Right hindlimb (tissue), 1 donor: Measurements from ENCODE around the gene CNKSR1.
A peak's percentile ranks its signal among the peaks of the same experiment; 100 is the strongest.
"Not testable (repeated sequence)": the region's sequence is repeated elsewhere in the genome, so short reads cannot be mapped to it uniquely, and the experiment has no call there.

Experiments
- DNase-seq: peaks from one replicate; pipeline ENCODE4 v3.0.0-alpha.2; 2018

Gene CNKSR1

DNA sequence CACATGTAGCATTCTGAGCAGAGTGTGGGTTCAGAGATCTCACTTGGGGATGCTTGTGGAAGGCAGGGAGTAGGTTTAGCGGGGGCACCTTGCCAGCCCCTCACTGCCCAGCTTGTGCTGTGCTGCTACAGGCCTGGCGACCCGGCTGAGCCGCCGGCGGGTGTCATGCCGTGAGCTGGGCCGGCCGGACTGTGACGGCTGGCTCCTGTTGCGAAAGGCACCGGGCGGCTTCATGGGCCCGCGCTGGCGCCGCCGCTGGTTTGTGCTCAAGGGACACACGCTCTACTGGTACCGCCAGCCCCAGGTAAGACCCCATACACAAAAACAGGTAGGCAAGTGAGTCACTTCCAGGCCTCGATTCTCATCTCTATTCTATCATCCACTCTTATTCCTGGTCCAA lies 7.6 kb downstream of the CNKSR1 start:
- DNase-seq = no peak

DNA sequence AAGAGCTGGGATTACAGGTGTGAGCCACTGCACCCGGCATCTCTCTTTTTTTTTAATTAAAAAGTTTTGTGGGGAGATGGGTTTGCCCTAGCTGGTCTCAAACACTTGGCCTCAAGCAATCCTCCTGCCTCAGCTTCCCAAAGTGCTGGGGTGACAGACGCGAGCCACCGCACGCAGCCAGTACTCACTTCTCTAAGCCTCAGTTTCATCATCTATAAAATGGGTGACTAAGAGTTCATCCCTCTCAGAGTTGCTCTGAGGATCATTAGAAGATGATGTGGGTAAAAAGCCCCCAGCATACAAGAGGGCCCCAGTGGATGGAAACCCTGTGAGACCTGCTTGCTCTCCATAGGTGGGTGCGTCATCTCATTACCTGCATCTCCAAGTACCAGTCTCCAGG lies 10.6 kb downstream of the CNKSR1 start:
- DNase-seq = no peak

DNA sequence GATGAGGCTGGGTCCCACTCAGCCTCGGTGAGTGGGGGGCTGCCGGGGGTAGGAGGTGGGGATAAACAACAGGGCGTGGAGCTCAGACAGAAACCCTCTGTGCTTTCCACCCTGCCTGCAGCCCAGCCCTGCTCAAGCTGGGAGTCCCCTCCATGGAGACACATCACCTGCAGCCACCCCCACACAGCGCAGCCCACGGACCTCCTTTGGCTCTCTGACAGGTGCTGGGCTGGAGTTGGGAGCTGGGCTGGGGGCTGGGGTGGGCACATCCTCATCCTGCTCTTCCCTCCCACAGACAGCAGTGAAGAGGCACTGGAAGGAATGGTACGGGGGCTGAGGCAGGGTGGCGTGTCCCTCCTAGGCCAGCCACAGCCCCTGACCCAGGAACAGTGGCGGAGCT lies 11.2 kb downstream of the CNKSR1 start:
- no peak for DNase-seq

DNA sequence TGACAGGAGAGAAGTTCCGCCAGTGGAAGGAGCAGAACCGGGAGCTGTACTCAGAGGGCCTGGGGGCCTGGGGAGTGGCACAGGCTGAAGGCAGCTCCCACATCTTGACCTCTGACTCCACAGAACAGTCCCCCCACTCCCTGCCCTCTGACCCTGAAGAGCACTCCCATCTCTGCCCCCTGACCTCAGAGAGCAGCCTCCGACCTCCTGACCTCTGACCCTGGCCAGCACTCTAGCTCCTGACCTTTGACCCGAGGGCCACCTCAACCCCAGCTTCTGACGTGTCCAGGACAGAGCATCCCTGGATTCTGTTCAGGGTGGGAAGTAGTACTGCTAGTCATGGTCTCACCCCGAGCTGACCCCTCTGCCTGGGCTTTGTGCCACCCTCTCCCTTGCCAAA lies 12.0 kb downstream of the CNKSR1 start:
- no peak for DNase-seq

DNA sequence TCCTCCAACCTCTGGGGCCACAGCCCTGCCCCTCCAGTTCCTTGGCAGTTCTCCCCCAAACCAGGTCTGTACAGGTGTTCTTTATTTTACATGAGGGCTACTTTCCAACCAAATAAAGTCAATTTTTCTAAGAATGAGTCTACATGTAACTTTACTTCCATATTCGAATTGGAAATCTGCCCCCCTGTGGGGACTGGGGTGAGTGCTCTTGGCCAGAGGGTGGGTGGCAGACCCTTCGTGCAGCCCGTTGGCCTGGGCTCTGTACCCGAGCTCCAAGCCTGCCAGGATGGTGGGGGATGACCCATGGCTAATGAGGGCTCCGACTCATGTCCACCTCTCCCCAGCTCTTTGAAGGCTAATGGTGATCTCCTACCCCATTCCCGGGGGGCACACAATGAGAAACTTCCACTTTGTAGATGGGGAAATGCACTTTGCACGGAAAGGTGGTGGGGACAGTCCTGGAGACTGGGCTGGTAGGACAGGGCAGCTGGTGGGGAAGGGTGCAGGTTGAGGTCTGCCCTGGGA lies 12.5 kb downstream of the CNKSR1 start:
- DNase-seq = no peak

DNA sequence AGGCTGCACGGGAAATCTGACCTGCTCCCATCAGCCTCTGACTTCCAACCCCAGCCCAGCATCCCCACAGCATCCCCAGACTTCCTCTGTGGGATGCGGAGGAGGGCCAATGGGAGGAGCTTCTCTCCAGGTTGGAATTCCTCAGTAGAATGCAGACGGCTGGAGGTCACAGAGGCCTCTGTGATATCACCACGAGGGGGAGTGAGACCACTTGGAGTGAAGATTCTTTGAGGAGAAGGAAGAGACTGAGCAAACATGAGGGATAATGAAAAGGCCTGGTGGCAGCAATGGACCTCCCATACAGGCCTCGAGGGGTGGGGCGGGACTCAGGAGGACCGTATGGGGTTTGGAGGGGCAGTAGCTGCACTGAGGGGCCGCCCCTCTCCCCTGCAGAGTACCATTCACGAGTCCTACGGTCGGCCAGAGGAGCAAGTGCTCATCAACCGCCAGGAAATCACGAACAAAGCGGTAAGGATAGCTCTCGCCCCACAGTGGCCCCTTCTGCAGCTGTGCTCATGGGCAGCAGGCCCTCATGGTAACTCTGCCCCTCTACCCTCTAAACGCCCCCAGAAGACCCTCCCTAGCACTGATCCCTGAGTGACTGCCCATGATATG lies 13.2 kb downstream of the CNKSR1 start, which contains the start of gene CATSPER4:
Gene CATSPER4 (plus strand): TSS at position 230 of the 615 bp plus-strand sequence. CDS start 26 bp downstream, at position 256.
- DNase-seq = no peak

DNA sequence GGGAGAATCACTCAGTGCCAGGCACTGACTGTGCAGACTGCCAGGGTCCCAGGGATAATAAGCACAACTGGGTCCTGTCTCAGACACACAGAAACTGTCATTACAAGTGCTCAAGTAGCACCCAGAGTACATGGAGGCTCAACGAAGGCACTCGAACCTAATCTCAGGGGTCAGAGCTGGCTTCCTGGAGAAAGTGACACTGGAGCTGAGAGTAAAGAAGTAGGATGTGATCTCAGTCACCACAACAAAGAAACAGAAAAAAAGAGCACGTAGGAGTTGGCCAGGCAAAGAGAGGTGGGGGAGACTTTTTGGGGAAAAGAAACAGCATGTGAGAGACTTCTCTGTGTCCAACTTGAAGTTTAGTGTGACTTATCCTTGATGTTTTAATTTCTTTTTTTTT lies 14.4 kb downstream of the CNKSR1 start:
- DNase-seq = no peak

DNA sequence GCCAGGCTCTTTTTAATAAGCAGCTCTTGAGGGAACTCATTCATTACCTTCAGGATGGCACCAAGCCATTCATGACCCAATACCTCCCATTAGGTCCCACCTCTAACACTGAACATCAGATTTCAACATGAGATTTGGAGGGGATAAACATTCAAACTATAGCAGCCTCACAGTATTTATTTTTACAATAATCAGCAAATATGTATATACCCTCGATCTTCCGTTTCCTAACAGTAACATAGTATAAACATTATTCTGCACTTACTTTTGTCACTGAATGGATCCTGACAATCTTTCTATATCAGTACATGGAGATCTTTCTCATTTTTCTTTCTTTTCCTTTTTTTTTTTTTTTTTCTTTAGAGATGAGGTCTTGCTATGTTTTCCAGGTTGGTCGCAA lies 18.5 kb downstream of the CNKSR1 start:
- DNase-seq = no peak

DNA sequence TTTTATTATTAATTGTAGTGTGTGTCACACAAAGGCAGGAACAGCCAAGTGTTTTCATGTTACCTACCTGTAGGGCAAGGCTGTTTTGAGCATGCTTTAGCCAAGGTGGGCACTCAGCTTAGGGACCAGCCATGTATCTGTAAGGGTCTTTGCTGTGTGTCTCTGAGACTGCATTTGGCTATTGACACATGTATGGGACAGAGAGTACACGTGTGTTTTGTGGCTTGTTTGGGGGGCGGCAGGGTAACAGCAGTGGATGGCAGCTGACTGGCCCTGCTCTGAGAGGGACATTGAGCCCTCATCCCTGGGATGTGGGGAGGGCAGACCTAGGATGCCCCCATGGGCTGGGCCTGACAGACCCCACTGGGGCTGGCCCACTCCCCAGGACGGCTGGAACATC lies 20.0 kb downstream of the CNKSR1 start:
- DNase-seq = no peak

DNA sequence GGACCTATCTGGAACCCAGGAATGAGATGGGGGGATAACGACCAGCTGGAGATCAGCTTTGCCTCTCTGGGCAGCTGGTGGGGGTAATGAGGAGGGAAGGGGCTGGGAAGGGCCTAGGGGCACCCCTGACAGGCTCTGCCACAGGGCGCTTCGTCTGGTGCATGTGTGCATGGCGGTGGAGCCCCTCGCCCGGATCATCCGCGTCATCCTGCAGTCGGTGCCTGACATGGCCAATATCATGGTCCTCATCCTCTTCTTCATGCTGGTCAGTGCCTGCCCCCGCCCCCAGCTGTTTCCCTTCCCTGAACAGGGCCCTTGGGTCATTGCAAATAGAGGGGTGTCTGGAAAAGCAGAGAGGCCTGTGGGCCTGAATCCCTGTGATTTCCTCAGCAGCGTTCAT lies 20.5 kb downstream of the CNKSR1 start:
- DNase-seq = no peak

DNA sequence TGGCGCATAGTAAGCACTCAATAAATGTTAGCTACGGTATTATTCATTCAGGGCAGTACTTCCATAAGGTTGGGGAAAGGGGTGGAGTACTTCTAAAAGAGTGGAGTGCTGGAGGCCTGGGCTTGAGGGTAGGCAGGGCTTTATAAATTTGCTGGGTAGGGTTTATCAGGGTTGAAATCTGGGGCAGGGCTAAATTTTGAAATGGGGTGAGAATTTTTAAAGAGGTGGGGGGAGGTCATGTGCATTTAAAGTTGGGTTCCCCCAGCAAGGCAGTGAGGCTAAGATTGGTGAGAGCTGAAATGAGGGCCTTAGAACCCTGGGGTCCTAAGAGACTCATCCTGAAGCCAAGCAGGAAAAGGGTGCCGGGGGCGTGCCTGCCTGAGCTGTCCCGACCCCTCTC lies 23.1 kb downstream of the CNKSR1 start:
- no peak for DNase-seq

DNA sequence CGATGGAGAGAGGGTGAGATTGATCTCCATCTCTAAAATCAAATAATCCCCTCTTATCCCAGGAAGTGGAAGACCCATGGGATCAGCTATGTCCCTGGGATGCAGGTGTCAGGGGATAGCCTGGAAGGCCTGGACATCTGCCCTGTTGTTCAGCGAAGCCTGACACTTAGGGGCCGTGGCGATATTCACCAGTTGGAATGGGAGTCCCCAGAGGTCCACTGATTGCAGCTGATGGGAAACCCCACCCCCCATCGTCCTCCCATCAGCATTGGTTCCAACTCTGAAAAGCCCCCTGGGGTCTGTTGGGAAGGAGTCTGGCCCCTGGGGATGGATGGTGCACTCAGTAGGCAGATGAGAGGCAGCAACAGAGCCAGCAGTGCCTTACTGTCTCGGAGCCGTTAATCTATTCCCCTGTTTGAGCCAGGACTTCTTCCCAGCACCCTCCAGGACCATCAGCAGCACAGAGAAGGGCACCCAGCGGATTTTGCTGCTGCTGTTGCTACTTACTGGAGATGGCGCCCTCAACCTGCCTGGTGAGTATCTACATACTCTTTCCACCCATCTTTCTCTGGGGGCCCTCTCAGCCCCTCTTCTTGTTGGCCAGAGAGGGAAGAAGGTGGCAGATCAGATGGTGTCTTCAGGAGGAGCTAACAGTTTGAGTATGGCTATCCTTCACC lies 26.5 kb downstream of the CNKSR1 start:
- no peak for DNase-seq

DNA sequence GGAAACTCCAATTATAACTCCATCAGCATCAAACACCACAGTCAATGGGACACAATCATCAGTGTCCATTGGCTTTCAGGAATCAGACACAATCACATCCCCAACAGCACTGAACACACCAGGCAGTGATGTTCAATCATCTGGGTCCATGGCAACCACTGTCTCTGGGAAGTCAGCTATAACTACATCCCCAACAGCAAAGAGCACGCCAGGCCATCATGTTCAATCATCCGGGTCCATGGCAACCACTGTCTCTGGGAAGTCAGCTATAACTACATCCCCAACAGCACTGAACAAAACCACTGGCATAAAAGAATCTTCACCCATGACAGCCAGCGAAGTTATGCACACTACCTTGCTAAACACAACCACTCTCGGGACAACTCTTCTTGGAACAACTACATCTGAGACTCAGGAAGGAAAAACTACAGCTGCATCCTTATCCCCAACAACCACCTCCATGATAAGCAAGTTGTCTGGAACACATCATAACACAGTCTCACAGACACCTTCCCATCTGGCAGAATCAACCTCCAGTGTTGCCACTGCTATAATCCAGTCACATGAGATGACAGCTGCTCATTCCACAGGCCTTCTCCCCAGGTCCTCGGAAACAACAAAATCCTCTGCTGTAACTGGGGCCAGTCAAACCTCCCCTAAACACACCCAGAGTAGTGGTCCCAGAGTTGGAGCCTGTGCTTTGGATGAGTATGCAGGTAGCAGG lies 33.0 kb downstream of the CNKSR1 start:
- DNase-seq = no peak

DNA sequence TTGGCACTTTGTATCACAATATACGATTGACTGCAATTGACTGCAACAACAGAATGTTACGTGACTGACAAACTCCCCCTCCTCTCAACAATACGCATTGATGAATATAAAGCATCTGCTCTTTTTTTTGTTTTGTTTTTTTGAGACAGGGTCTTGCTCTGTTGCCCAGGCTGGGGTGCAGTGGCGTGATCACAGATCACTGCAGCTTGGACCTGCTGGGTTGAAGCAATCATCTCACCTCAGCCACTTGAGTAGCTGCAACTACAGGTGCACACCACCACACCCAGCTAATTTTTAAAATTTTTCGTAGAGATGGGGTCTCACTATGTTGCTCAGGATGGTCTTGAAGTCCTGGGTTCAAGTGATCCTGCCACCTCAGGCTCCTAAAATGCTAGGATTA lies 35.4 kb downstream of the CNKSR1 start:
- no peak for DNase-seq

DNA sequence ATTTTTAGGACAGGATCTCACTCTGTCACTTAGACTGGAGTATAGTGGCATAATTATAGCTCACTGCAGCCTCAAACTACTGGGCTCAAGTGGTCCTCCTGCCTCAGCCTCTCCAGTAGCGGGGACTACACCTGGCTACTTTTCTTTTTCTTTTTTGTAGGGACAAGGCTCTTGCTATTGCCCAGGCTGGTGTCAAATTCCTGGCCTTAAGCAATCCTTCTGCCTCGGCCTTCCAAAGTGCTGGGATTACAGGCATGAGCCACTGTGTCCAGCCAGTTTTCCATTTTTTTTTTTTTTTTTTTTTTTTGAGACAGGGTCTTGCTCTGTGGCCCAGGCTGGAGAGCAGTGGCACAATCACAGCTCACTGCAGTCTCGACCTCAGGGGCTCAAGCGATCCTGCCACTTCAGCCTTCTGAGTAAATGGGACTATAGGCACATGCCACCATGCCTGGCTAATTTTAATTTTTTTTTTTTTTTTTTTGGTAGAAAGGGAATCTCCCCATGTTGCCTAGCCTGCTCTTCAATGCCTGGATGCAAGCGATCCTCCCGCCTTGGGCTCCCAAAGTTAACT lies 36.1 kb downstream of the CNKSR1 start:
- DNase-seq = no peak

DNA sequence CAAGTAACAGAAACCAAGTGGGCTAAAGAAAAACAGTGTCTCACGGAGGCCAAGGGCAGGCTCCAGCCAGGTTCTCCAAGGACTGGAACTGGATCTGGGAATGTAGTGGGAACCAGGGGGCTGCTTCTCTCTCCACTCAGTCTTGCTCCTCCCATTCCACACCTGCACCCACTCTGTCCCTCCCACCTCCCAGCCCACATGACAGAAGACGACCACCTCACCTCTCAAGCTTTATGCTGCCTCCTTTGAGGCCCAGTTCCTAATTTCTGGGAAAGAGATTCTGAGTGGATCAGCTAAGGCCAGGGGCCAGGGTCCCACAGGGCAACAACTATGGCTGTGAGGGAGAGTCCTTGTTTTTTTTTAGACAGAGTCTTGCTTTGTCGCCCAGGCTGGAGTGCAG lies 38.0 kb downstream of the CNKSR1 start:
- no peak for DNase-seq

DNA sequence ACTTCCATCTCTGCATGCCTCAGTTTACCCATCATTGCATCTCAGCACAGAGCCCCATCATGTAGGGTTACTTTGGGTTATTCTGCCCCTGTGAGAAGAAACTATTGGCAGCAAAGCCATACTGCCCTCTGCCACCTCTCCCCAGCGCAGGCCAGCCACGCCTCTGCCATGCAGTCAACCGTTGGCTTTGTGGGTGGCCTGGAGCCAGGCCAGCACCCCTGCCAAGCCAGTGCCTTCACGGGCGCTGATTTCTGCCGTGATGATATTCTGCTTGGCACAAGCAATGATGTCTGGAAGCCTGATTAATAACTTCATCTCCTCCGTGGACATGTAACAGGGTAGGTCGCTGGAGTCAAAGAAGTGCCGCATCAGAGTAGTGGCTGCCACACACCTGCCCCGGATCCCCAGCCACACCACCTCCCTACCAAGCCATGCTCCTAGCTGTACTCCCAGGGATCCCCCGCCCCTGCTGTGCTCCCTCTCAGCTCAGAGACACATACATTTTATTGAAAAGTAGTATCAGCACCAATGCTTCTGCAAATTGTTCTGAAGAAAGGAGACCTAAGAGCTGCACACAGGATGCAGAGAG lies 41.7 kb downstream of the CNKSR1 start:
- DNase-seq = no peak

DNA sequence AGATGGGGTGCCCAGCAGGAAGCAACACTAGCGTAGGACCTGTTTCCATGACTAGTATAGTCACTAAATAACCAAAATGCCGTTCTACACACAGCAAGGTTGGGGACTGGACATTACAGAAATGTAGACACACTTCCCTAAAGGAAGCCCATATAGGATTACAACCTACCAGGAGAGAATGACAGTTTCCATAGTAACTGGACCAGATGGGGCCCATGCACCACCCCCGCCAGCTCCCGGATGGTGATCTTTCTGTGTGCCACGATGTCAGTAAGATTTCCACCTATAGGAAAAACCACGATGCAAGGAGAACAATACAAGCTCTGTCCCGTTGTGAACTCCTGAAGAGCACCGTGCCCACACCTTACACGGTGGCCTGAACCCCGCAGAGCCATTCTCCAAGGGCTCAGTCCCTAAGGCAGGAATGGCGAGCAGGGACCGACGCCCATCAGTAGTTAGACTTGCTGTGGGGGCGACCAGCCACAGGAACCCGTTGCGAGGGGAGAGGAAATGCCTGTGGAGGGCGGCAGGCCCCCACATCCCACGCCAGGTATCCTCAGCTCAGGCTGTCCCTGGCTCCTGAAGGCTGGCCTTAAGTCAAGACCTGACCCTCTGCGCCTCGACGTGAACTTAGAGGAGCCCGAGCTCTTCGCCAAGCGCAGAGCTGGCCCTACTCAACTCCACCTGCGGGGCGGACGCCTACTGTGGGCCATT lies 43.1 kb downstream of the CNKSR1 start:
- no peak for DNase-seq

DNA sequence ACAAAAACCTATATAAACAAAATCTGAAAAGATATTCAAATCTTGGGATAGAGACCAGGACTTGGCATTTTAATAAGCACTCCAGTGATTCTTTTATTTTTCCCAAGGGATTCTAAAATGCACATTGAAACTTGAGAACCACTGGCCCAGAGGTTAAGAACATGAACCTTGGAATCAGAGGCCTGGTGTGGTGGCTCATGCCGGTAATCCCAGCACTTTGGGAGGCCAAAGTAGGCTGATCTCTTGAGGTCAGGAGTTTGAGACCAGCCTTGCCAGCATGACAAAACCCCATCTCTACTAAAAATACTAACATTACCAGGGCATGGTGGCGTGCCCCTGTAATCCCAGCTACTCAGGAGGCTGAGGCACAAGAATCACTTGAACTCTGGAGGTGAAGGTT lies 43.8 kb downstream of the CNKSR1 start:
- no peak for DNase-seq

DNA sequence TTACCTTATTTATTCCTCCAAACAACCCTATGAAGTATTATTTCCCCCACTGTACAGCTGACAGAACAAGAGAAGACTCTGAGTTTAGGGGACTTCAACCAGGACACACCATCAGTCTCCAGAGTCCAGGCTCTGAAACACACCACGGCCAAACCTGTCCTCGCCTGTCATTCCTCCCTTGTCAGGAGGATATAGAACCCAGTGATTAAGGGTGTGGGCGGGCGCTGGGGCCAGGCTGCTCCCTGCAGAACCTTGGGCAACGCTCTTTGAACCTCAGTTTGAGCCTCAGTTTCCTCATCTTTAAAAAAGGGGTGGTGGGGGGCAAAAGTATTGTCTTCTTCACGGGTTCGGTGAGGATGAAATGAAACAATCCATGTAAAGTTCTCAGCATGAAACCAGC lies 47.3 kb downstream of the CNKSR1 start:
- DNase-seq = no peak

DNA sequence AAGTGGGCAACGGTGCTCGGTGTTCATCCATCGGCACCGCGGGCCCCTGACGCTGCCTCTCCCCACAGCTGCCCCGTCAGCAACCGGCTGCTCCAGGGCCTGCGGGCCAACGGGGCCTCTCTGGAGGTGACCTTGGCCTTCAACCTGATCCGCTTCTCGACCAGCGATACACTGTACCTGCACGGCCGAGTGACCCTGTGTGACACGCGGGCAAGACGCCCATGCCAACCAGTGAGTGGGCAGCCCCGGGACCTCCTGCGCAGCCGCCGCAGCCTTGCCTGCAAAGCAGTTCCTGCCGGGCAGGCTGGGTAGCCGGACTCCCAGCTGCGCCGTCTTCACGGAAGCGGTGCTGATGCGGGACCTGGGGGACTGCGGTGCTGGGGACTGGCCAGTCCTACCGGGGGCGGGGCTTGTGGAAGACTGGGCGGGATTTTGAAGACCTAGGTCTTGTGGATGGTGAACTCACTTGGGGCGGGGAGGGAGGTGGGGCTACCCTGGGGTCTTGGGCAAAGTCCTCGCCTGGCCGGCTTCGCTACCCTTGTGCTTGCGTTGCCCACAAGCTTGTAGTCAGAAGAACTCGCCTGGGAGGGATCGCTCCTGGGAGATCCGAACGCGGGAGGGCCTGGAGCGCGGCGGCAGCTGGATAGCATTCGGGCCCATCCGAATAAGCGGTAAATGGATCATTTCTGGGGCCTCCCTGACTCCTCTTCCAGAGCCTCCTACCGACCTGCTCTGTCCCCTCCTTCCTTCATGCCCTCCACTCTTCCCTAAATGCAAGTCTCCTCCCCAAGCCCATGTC lies 47.9 kb downstream of the CNKSR1 start:
- peak; percentile 72 for DNase-seq

DNA sequence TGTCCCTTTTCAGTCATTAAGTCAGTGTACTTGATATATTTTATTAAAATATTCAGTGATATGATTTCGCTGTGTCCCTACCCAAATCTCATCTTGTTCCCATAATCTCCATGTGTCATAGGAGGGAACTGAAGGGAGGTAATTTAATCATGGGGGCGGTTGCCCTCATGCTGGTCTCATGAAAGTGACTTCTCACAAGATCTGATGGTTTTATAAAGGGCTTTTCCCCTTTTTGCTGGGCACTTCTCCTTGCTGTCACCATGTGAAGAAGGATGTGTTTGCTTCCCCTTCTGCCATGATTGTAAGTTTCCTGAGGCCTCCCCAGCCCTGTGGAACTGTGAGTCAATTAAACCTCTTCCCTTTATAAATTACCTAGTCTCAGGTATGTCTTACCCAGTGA lies 53.4 kb downstream of the CNKSR1 start:
- DNase-seq = not testable (repeated sequence)
